Stimulated activated naive CD8-positive, alpha-beta T cell treated with anti-CD3 and anti-CD28 coated beads, Interleukin-15, amount 100 ng/mL, for 72 hours (primary cell): ENCODE data around the gene CNTNAP5.

Experiments used
- ATAC-seq: fragments of 150-1000 bp; cut with Tn5 transposase; 2 replicates; pipeline ENCODE4 v1.10.0; 2021; ENCODE audit warnings: mild to moderate bottlenecking, moderate library complexity
- DNase-seq, 2 donors: peaks; one replicate each; pipeline ENCODE4 v3.0.0; 2021 to 2022
- H3K27ac Mint-ChIP-seq, 2 donors: one replicate each; pipeline ENCODE4 v1.8.0; 2022; ENCODE audit warnings: mild to moderate bottlenecking in 2 of 2, mixed read lengths in 2 of 2, moderate library complexity in 2 of 2
- H3K27me3 Mint-ChIP-seq: one replicate; pipeline ENCODE4 v1.8.0; 2022; ENCODE audit warnings: mixed read lengths
- H3K4me1 Mint-ChIP-seq: one replicate; pipeline ENCODE4 v1.8.0; 2022; ENCODE audit warnings: mild to moderate bottlenecking, mixed read lengths
- H3K4me3 Mint-ChIP-seq, 2 donors: one replicate each; pipeline ENCODE4 v1.8.0; 2022; ENCODE audit warnings: mild to moderate bottlenecking in 2 of 2, mixed read lengths in 2 of 2, moderate library complexity in 1 of 2
- H3K9me3 Mint-ChIP-seq, 2 donors: one replicate each; pipeline ENCODE4 v1.8.0; 2022; ENCODE audit warnings: mixed read lengths in 2 of 2

The CNTNAP5 gene

DNA sequence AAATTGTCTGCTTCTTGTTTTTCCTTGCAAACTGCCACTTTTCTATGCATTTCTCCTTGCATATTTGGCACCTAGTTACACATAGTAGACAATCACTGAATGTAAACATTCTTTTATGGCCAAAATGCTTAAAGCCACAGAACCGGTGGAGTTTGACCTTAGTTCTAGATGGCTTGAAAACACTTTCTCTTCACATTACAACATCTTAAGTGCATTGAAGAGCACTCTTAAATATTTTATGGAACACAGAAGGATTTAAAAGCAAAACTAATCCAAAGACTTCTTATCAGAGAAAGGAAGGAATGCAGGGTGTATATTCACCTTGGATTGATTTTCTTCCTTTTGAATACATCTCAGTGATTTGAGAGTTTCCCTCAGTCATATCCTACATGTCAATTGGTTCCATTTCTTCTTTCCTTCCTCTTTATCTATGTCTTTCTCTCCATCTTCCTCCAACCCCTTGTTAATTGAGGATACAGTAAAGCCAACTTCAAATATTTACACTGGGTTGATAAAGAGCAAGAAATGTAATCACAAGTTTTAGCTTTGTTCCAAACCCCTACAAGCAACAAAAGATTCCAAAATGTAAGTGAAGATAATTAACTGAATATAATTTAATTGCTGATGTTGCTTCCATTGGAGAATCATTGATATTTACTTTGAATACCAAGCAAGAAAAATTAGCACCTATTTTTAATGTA lies 548.0 kb downstream of the CNTNAP5 start:
- H3K4me3 Mint-ChIP-seq = no peak overlapping the region
- no peak for ATAC-seq
- H3K4me1 Mint-ChIP-seq = no peaks in the 10 kb centered on the region

DNA sequence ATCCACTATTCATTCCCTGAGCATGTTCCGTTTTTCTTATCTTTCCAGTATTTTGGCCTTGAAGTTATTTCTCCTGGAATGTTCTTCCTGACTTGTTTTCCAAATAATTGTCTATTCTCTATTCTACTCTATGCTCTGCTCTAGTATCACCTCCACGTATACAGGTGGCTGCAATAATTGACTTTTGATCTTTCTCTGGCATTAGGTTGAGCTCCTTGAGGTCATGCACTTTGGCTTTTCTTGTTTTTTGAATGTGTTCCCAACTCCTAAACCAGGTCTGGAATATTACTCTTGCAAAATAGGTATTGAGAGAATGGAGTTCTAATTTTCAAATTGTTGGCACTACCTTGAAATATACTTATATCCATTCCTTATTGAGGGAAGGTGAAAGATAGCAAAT lies 550.4 kb downstream of the CNTNAP5 start:
- ATAC-seq (no peak), DNase-seq (no peak)
- Mint-ChIP-seq H3K9me3 (peaks cover 2% of the 10 kb centered on the region in 2 donors), H3K4me3 (no peak overlapping the region), H3K4me1 (no peaks in the 10 kb centered on the region), H3K27me3 (no peaks in the 10 kb centered on the region), H3K27ac (no peak overlapping the region)

More for the DNA sequence above, 548.0 kb downstream of the CNTNAP5 start:
- H3K27ac Mint-ChIP-seq = no peak overlapping the region
- no peak for DNase-seq
- peaks cover under 1 to 12% of the 10 kb centered on the region in 2 donors for H3K9me3 Mint-ChIP-seq
- no peaks in the 10 kb centered on the region for H3K27me3 Mint-ChIP-seq

DNA sequence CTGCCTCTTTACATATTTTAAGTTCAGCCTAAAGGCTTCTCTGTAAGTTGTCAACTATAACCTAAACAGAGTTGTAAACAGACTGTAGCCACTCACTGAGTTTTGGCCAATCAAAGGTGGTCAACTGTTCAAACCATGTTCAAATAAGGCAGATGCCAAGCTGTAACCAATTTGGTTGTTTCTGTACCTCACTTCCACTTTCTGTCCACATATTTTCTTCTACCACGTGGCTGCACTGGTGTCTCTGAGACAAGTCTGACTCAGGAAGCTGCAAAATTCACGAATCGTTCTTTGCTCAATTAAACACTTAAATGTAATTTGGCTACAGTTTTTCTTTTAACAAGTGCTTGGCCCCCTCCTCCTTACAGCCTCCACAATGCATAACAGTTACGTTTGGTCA lies 555.2 kb downstream of the CNTNAP5 start:
- no peak for ATAC-seq
- no peak overlapping the region for H3K27ac Mint-ChIP-seq
- H3K9me3 Mint-ChIP-seq = peaks cover 7 to 10% of the 10 kb centered on the region in 2 donors

DNA sequence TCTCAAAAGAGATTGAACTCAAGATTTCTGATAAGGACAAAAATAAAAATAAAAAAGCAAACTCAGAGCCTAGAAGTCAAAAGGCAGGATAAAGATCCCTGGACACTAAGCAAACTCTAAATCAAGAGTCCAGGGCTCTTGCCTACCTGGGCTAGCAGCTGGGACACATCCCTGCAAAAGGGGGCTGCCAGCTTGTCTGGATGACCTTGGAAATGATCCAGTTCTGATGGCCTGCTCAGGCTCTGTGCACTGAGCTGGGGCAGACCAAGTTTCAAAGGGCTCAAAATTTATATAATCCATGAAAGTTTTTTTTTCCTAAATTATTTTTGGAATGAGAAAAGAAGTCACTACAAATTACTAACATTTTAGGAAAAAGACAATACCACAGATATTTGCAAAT lies 557.3 kb downstream of the CNTNAP5 start:
- no peak overlapping the region for H3K4me3 Mint-ChIP-seq

More for the DNA sequence above, 555.2 kb downstream of the CNTNAP5 start:
- Mint-ChIP-seq H3K4me1 (no peaks in the 10 kb centered on the region), H3K4me3 (no peak overlapping the region), H3K27me3 (no peaks in the 10 kb centered on the region)
- no peak for DNase-seq

DNA sequence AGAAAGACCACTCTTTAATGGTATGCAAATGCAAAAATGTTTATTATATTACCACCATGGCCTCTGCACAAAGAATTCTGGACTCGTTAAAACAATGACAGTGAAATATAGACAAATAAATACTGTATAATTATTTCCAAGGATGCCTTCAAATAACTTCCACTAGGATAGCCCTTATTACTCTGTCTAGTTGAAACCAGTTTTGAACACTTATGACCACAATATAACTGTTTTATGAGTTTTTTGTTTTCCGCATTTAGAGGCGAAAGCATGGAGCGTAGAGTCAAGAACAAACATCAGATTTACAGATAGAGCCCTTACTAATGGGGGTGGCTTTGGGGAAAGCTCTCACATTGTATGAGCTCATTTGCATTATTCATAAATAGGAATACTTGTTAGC lies 559.5 kb downstream of the CNTNAP5 start:
- no peak for ATAC-seq
- Mint-ChIP-seq H3K9me3 (peaks cover 7 to 10% of the 10 kb centered on the region in 2 donors), H3K27ac (no peak overlapping the region), H3K4me3 (no peak overlapping the region), H3K4me1 (no peaks in the 10 kb centered on the region), H3K27me3 (no peaks in the 10 kb centered on the region)
- no peak for DNase-seq

More for the DNA sequence above, 557.3 kb downstream of the CNTNAP5 start:
- Mint-ChIP-seq H3K9me3 (peaks cover 7 to 10% of the 10 kb centered on the region in 2 donors), H3K27me3 (no peaks in the 10 kb centered on the region), H3K27ac (no peak overlapping the region), H3K4me1 (no peaks in the 10 kb centered on the region)
- no peak for DNase-seq
- ATAC-seq = no peak

DNA sequence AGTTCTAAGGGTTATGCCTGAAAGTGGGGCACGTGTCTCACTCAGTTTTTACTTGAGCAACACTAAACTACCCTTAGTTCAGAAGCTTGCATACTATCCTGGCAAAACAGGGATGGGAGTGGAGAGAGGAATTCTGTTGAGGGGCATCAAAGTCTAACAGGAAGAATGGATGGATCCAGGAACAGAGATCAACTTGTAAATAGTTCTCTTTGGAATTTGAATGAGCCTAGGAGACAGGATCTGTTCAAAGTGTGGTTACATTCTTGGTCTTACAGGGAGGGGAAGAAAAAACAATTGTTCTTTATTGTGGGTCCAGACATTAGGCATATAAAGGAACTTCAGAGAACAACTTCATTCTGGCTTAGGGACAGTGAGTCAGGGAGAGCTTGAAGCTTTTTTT lies 560.2 kb downstream of the CNTNAP5 start:
- no peaks in the 10 kb centered on the region for H3K4me1 Mint-ChIP-seq
- no peaks in the 10 kb centered on the region for H3K27me3 Mint-ChIP-seq
- DNase-seq (no peak), ATAC-seq (no peak)
- H3K9me3 Mint-ChIP-seq = peaks cover 7 to 10% of the 10 kb centered on the region in 2 donors
- H3K27ac Mint-ChIP-seq = peak overlapping the region in 1 of 2 donors; percentile 22
- no peak overlapping the region for H3K4me3 Mint-ChIP-seq

DNA sequence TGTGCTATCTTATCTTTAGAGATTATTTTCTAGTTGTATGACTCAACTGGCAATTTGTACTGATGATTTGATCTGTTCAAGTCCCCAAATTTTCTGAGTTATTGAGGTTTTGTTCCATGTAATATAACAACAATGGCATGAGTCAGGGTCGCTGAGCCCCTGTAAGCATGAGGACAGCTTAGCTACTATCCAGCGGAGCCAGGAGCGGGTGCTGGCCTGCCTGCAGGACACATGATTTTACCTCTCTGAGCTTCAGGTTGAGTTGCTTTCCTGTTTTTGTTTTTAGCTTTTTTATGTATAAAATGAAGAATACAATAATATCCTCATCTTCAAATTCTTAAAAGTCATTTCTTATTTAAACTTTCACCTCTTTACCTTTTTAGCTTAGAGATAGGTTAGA lies 561.1 kb downstream of the CNTNAP5 start:
- Mint-ChIP-seq H3K4me1 (no peaks in the 10 kb centered on the region), H3K27ac (no peak overlapping the region), H3K27me3 (no peaks in the 10 kb centered on the region), H3K4me3 (no peak overlapping the region), H3K9me3 (peaks cover 0 to 4% of the 10 kb centered on the region in 2 donors)
- no peak for DNase-seq
- ATAC-seq = no peak

DNA sequence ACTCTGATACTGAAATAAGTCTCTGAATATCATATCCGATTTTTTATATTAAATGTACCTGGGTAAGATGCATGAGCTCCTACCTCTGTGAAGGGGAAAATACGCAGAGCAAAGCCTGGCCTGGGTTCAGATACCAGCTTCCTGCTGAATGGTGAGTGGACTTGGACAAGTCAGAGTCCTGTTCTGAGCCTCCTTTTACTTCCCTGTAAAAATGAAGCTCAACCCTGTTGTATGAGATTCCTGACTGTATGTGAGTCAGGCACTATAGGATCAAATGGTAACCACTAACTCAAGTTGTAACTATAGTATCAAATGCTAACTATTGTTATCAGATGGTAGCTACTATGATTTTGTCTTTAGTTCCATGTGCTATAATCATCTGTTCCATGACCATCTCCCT lies 561.7 kb downstream of the CNTNAP5 start:
- H3K9me3 Mint-ChIP-seq = peaks cover 0 to 4% of the 10 kb centered on the region in 2 donors
- no peak overlapping the region for H3K27ac Mint-ChIP-seq
- no peaks in the 10 kb centered on the region for H3K4me1 Mint-ChIP-seq
- H3K27me3 Mint-ChIP-seq = no peaks in the 10 kb centered on the region
- DNase-seq (no peak), ATAC-seq (no peak)
- H3K4me3 Mint-ChIP-seq = no peak overlapping the region

DNA sequence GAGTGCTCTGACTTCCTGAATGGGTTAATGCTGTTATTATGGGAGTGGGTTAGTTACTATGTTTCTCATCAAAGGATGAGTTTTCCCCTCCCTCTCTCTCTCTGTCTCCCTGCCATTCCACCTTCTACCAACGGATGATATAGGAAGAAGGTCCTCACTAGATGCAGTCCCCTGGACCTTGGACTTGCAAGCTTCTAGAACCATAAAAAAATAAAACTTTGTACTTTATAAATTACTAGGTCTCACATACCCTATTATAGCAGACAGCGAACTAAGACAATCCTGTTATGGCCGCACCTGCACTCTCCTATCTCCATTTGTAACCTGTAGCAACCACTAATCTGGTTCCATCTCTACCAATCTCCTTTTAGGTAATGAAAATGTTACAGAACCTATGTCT lies 564.9 kb downstream of the CNTNAP5 start:
- no peaks in the 10 kb centered on the region for H3K4me1 Mint-ChIP-seq
- no peak overlapping the region for H3K27ac Mint-ChIP-seq
- no peak overlapping the region for H3K4me3 Mint-ChIP-seq
- DNase-seq (no peak), ATAC-seq (no peak)
- no peaks in the 10 kb centered on the region for H3K9me3 Mint-ChIP-seq
- no peaks in the 10 kb centered on the region for H3K27me3 Mint-ChIP-seq

DNA sequence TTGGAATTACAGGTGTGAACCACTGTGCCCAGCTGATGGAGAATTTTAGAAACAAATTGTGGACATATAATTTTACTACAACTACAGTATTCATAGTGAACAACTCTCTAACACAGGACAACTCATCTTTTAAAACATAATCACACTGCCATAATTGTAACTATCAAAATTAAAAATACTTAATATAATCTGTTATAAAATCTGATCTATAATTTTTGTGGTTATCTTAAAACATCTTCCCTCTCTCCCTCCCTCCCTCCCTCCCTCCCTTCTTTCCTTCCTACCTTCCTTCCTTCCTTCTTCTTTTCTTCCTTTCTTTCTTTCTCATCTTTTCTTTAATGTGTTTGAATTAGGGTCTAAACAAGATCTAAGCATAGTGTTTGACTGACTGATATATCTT lies 577.7 kb downstream of the CNTNAP5 start:
- Mint-ChIP-seq H3K9me3 (peaks cover 10 to 13% of the 10 kb centered on the region in 2 donors), H3K27me3 (no peaks in the 10 kb centered on the region), H3K4me3 (no peak overlapping the region), H3K4me1 (no peaks in the 10 kb centered on the region), H3K27ac (no peak overlapping the region)
- ATAC-seq (no peak), DNase-seq (no peak)

DNA sequence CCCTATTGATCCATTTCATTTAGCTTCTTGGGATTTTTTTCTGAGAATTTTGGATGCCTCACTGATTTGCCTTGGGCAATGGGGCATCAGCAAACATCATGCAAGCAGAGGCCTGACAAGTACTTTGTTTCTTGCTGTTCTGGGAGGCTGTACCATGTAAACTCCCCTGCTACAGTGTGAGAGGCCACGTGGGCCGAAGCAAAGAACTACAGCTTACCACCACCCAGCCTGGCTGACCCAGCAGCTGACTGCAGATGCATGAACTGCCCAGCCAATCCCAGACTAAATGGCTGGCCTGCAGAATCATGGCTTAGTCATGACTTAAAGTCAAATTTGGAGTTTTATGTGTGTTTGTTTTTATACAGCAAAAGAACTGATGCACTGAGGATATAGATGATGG lies 579.9 kb downstream of the CNTNAP5 start:
- H3K27ac Mint-ChIP-seq = no peak overlapping the region

DNA sequence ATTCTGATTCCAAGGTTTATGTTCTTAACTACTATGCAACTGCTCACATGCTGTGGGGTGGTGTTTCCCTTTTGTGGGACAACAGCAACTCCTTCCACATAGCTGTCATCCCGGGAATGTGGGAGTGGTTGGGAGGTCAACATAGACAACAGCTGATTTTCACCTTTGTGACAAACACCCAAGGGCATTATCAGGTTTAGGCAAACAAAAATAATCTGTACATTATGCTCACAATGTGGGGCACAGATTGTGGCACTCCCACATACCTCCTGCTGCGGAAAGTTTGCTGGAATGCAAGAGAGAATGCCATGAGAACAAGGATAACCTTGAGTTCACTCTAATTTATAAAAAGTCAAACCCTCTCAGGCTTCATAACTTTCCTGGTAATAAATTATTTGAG lies 582.6 kb downstream of the CNTNAP5 start:
- no peaks in the 10 kb centered on the region for H3K27me3 Mint-ChIP-seq
- no peaks in the 10 kb centered on the region for H3K4me1 Mint-ChIP-seq
- DNase-seq (no peak), ATAC-seq (no peak)
- no peak overlapping the region for H3K4me3 Mint-ChIP-seq
- peaks cover 5 to 6% of the 10 kb centered on the region in 2 donors for H3K9me3 Mint-ChIP-seq
- no peak overlapping the region for H3K27ac Mint-ChIP-seq

More for the DNA sequence above, 579.9 kb downstream of the CNTNAP5 start:
- H3K4me1 Mint-ChIP-seq = no peaks in the 10 kb centered on the region
- no peaks in the 10 kb centered on the region for H3K27me3 Mint-ChIP-seq
- DNase-seq (no peak), ATAC-seq (no peak)
- H3K4me3 Mint-ChIP-seq = no peak overlapping the region
- H3K9me3 Mint-ChIP-seq = peaks cover 10 to 18% of the 10 kb centered on the region in 2 donors

DNA sequence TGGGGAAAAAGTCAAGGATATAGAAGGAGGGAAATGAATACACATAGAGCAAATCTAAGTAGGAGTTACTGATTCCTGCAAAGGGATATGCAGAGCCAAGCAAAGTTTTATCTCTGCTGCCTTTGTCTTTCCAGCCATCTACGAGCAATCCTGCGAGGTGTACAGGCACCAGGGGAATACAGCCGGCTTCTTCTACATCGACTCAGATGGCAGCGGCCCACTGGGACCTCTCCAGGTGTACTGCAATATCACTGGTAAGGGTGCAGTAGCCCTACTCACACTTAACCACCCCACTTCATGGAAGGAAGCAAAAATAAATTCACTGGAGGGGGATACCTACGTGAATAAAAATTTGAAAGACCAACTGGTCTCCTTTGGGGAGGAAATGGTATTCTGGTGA lies 584.6 kb downstream of the CNTNAP5 start:
- Mint-ChIP-seq H3K9me3 (peaks cover 0 to 5% of the 10 kb centered on the region in 2 donors), H3K27ac (no peak overlapping the region), H3K27me3 (no peaks in the 10 kb centered on the region), H3K4me3 (no peak overlapping the region), H3K4me1 (no peaks in the 10 kb centered on the region)
- ATAC-seq (no peak), DNase-seq (no peak)

DNA sequence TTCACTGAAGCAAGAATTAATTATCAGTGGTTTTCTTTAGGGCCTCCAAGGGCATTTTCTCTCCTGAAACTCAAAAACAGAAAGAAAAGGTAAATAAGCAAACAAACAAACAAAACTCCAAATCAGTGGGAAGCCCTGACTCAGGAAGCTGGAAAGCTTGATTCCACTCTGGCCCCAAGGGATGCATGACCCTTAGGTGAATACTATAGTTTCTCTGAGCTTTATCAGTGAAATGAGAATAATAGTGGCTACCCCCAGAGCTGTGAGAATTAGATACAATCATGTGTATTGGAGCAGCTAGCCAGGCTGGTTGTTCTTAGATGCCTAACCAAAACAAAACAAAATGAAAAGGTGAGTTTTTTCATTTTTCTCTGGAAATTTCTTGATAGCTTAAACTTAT lies 585.1 kb downstream of the CNTNAP5 start:
- no peak for DNase-seq
- Mint-ChIP-seq H3K27ac (no peak overlapping the region), H3K27me3 (no peaks in the 10 kb centered on the region), H3K4me1 (no peaks in the 10 kb centered on the region), H3K4me3 (no peak overlapping the region), H3K9me3 (peaks cover 0 to 5% of the 10 kb centered on the region in 2 donors)
- ATAC-seq = no peak

DNA sequence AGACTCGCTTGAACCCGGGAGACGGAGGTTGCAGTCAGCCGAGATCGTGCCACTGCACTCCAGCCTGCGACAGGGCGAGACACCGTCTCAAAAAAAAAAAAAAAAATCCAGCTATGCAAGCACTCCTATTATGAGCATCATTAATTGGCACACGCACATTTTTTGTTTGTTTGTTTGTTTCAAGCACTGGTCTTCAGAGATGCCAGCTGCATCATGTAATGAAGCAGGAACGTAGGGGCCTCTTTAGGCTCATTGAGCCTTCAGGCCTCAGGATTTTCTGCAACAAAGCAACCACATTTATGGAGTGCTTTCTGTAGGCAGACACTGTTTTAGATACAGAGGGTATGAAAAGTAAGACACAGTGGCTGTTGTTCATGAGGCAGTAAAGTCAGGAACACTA lies 585.8 kb downstream of the CNTNAP5 start:
- ATAC-seq = no peak
- DNase-seq = no peak
- no peaks in the 10 kb centered on the region for H3K27me3 Mint-ChIP-seq

DNA sequence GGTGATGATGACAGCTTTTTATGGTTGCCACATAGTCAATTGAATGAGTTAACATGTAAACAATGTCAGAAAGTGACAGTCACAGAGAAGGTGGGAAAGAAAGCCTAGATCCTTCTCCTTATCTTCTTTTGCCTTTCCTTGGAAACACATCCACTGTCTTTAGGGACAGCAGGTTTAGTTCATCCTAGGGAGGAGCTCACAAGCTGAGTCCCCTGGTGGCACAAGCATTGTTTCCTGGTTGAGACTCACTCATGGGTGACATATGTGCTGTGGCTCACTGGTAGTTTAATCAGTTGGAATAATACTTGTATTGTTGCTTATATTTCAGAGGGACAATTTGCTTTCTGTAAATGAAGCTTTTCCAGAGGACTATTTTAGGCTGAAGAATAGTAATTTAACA lies 598.5 kb downstream of the CNTNAP5 start:
- ATAC-seq (no peak), DNase-seq (no peak)
- Mint-ChIP-seq H3K27ac (no peak overlapping the region), H3K4me1 (no peaks in the 10 kb centered on the region), H3K27me3 (no peaks in the 10 kb centered on the region), H3K4me3 (no peak overlapping the region), H3K9me3 (peaks cover 3 to 9% of the 10 kb centered on the region in 2 donors)

More for the DNA sequence above, 585.8 kb downstream of the CNTNAP5 start:
- no peaks in the 10 kb centered on the region for H3K4me1 Mint-ChIP-seq
- no peak overlapping the region for H3K27ac Mint-ChIP-seq
- H3K4me3 Mint-ChIP-seq = no peak overlapping the region
- peaks cover 0 to 5% of the 10 kb centered on the region in 2 donors for H3K9me3 Mint-ChIP-seq

DNA sequence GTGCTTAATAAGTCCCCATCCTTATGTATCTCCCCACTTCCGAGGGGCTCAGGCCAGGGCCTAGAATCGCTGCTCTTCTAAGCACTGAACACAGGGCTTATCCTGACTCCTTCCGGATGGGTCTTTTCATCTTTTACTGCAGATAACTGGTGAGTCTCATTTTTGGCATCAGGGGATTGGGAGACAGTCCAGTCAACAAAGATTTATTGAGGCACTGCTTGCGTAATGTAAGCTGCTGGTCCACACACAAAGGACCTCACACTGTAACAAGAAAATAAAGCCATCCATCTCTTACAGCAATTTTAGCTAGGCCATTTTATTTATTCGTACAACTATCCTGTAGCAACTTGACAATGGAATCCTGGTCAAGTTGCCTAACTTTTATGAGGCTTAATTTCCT lies 600.5 kb downstream of the CNTNAP5 start:
- no peaks in the 10 kb centered on the region for H3K27me3 Mint-ChIP-seq
- no peak overlapping the region for H3K27ac Mint-ChIP-seq
- no peak for ATAC-seq

More for the DNA sequence above, 600.5 kb downstream of the CNTNAP5 start:
- Mint-ChIP-seq H3K4me3 (no peak overlapping the region), H3K9me3 (peaks cover 4 to 7% of the 10 kb centered on the region in 2 donors), H3K4me1 (no peaks in the 10 kb centered on the region)
- DNase-seq = no peak
